HCT116 (cell line): ENCODE data around the gene TAS1R1. TPM values are rescaled to one million over a fixed set of nuclear protein-coding genes. Genes with fewer than 3 reads are reported as not detected.

ENCODE experiments used
- ATAC-seq: fragments of 200-7000 bp; cut with Tn5 transposase; 2 replicates; pipeline ENCODE4 v1.9.1; 2020; ENCODE audit warnings: mild to moderate bottlenecking, moderate library complexity
- BruUV-seq: library from RNA; stranded (reverse); fragments of 400-500 nt; replicated peaks from 2 replicates; lab custom pipeline; 2021; lab: Mats Ljungman, UMichigan
- CTCF ChIA-PET: fragments of 300-600 bp; sonication (Branson Sonifier 250); formaldehyde crosslinking; loops from one replicate; lab custom pipeline; 2021; ENCODE audit warnings: antibody characterized with exemption; lab: Charles Lee
- POLR2A ChIA-PET: fragments of 300-600, 350-600 bp; sonication (Branson Sonifier 250); formaldehyde crosslinking; loops from one replicate; lab custom pipeline; 2021; ENCODE audit warnings: antibody characterized with exemption; lab: Charles Lee
- RAD21 ChIA-PET, 2 experiments: fragments of 300-600 bp; sonication (Branson Sonifier 250); formaldehyde crosslinking; loops; one replicate each; lab custom pipeline; 2023; ENCODE audit warnings: low total read pairs in 2 of 2; ENCODE audit not compliant: uncharacterized antibody in 2 of 2, unreplicated experiment in 2 of 2, low non-redundant PET in 1 of 2; lab: Charles Lee
- DNase-seq: peaks from one replicate; pipeline ENCODE4 v3.0.0-alpha.2; 2010; ENCODE audit warnings: low read depth, low spot score
- H2AFZ ChIP-seq: fragments of 200-600 bp; shearing (Covaris generic), sonication (generic); 2 replicates; pipeline ENCODE4 v1.6.1; 2017; ENCODE audit warnings: low read depth, mixed run types, mixed read lengths, antibody characterized with exemption, low read length; ENCODE audit not compliant: poor library complexity, severe bottlenecking
- H3K27ac ChIP-seq: 2 replicates; pipeline ENCODE4 v1.5.1; 2012; ENCODE audit warnings: low read depth, low read length
- H3K27me3 ChIP-seq: fragments of 200-600 bp; sonication (generic); 2 replicates; pipeline ENCODE4 v1.6.1; 2016; ENCODE audit warnings: mixed run types, low read length, mixed read lengths; ENCODE audit not compliant: insufficient read depth
- H3K36me3 ChIP-seq, 2 experiments: fragments of 200-500 bp in 1 of 2; fragments of 200-600 bp in 1 of 2; sonication (Bioruptor generic) in 1 of 2; sonication (generic) in 1 of 2; 2 replicates each; pipeline versions ENCODE4 v1.5.1 to v1.6.1; 2014 to 2016; ENCODE audit warnings: low read length in 2 of 2, inconsistent platforms in 1 of 2, mixed read lengths in 1 of 2, mixed run types in 1 of 2; ENCODE audit not compliant: insufficient read depth in 2 of 2, control insufficient read depth in 1 of 2
- H3K4me1 ChIP-seq, 2 experiments: fragments of 200-600 bp in 1 of 2; sonication (generic) in 1 of 2; 2 replicates each; pipeline versions ENCODE4 v1.5.1 to v1.6.1; 2012 to 2017; ENCODE audit warnings: low read length in 2 of 2, inconsistent platforms in 1 of 2, mild to moderate bottlenecking in 1 of 2, mixed read lengths in 1 of 2, mixed run types in 1 of 2, moderate library complexity in 1 of 2; ENCODE audit not compliant: insufficient read depth in 2 of 2, control insufficient read depth in 1 of 2
- H3K4me2 ChIP-seq: fragments of 200-600 bp; sonication (generic); 2 replicates; pipeline ENCODE4 v1.6.1; 2017; ENCODE audit warnings: mixed run types, low read length, mixed read lengths
- H3K4me3 ChIP-seq, 2 experiments: fragments of 200-600 bp in 1 of 2; sonication (generic) in 1 of 2; replicated peaks in 1 of 2; 2 replicates each; pipeline ENCODE4 v1.5.1; 2011 to 2016; ENCODE audit warnings: low read length in 2 of 2, control low read depth in 1 of 2, low read depth in 1 of 2, mild to moderate bottlenecking in 1 of 2, mixed read lengths in 1 of 2, mixed run types in 1 of 2
- H3K79me2 ChIP-seq: fragments of 200-600 bp; sonication (generic); 2 replicates; pipeline ENCODE4 v1.6.1; 2017; ENCODE audit warnings: mild to moderate bottlenecking, mixed run types, low read length, moderate library complexity, mixed read lengths; ENCODE audit not compliant: insufficient read depth
- H3K9ac ChIP-seq: fragments of 200-600 bp; sonication (generic); 2 replicates; pipeline ENCODE4 v1.6.1; 2016; ENCODE audit warnings: low read length, mixed read lengths
- H3K9me2 ChIP-seq: fragments of 200-600 bp; sonication (generic), shearing (Covaris generic); 2 replicates; pipeline ENCODE4 v1.6.1; 2017; ENCODE audit warnings: mixed run types, mild to moderate bottlenecking, moderate library complexity; ENCODE audit not compliant: insufficient read depth
- H3K9me3 ChIP-seq, 2 experiments: fragments of 200-500 bp in 1 of 2; fragments of 200-600 bp in 1 of 2; sonication (Bioruptor generic) in 1 of 2; sonication (generic) in 1 of 2; 2 replicates each; pipeline ENCODE4 v1.6.1; 2014 to 2017; ENCODE audit warnings: low read length in 2 of 2, mixed read lengths in 2 of 2, inconsistent platforms in 1 of 2, low read depth in 1 of 2, mild to moderate bottlenecking in 1 of 2, mixed run types in 1 of 2, moderate library complexity in 1 of 2; ENCODE audit not compliant: control insufficient read depth in 1 of 2, insufficient read depth in 1 of 2
- H4K20me1 ChIP-seq: fragments of 200-600 bp; sonication (generic), shearing (Covaris generic); 2 replicates; pipeline ENCODE4 v1.6.1; 2017; ENCODE audit warnings: mixed run types, mild to moderate bottlenecking, moderate library complexity; ENCODE audit not compliant: insufficient read depth
- CBX3 ChIP-seq: IDR thresholded peaks from 2 replicates; pipeline ENCODE4 v1.6.1; 2012; ENCODE audit warnings: low read depth
- EGR1 ChIP-seq: IDR thresholded peaks from 2 replicates; pipeline ENCODE4 v1.6.1; 2012; ENCODE audit warnings: low read depth
- EZH2phosphoT487 ChIP-seq: fragments of 200-600 bp; IDR thresholded peaks from 2 replicates; pipeline ENCODE4 v1.6.1; 2018; ENCODE audit warnings: antibody characterized with exemption, borderline replicate concordance
- JUND ChIP-seq: IDR thresholded peaks from 2 replicates; pipeline ENCODE4 v1.6.1; 2012
- POLR2AphosphoS5 ChIP-seq: IDR thresholded peaks from 2 replicates; pipeline ENCODE4 v1.6.1; 2011; ENCODE audit warnings: mild to moderate bottlenecking, low read depth, low read length, moderate library complexity
- TCF7L2 ChIP-seq: IDR thresholded peaks from 2 replicates; pipeline ENCODE4 v1.7.0; 2011; ENCODE audit warnings: borderline replicate concordance, inconsistent platforms; ENCODE audit not compliant: insufficient read depth, insufficient read length; ENCODE audit errors: extremely low read depth
- ZFX ChIP-seq: fragments of 450-650 bp; IDR thresholded peaks from 2 replicates; pipeline ENCODE4 v1.6.1; 2017
- intact Hi-C: fragments of 100-400 bp; cut with micrococcal nuclease; formaldehyde crosslinking; loops from 2 replicates; pipeline ENCODE4 v1.10.0; 2022
- total RNA-seq: library from RNA; stranded (reverse); gene quantifications from one replicate; pipeline ENCODE4 v1.2.1, GENCODE V29; 2021; ENCODE audit not compliant: unreplicated experiment
- TF ChIP-seq, protein P1 (sequence below), 3 experiments: fragments of 200-600 bp in 1 of 3; sonication (generic) in 1 of 3; IDR thresholded peaks in 2 of 3; conservative IDR thresholded peaks in 1 of 3; 2 replicates each; pipeline ENCODE4 v1.5.1; 2012 to 2017; ENCODE audit warnings: low read depth in 2 of 3, low read length in 2 of 3, antibody characterized with exemption in 1 of 3, borderline replicate concordance in 1 of 3, control low read depth in 1 of 3, mild to moderate bottlenecking in 1 of 3, mixed read lengths in 1 of 3, mixed run types in 1 of 3, moderate library complexity in 1 of 3; ENCODE audit not compliant: insufficient read depth in 1 of 3
- TF ChIP-seq, protein P2 (sequence below): IDR thresholded peaks from 2 replicates; pipeline ENCODE4 v1.6.1; 2012
- TF ChIP-seq, protein P3 (sequence below): IDR thresholded peaks from 2 replicates; pipeline ENCODE4 v1.6.1; 2012; ENCODE audit warnings: low read depth

TAS1R1 gene
- total RNA-seq, 1 experiment from 2014 or later, result not detected

- RAD21 ChIA-PET, result no interaction called here
- Histone ChIP-seq H3K4me3 (no peak overlapping the region), H4K20me1 (peaks cover 3% of the 10 kb centered on the region; the same call in 1 of the 2 replicates), H3K4me2 (no peak overlapping the region), H3K9me3 (no peaks in the 10 kb centered on the region), H3K36me3 (peaks cover 15 to 45% of the 10 kb centered on the region in 2 experiments), H3K4me1 (no peaks in the 10 kb centered on the region), H3K27me3 (no peaks in the 10 kb centered on the region), H3K27ac (no peak overlapping the region), H2AFZ (no peak overlapping the region), H3K79me2 (peaks cover 51% of the 10 kb centered on the region), H3K9me2 (no peaks in the 10 kb centered on the region), H3K9ac (no peak overlapping the region)
- ATAC-seq, result no peak
- intact Hi-C loops, result no loop called here
- no peak for DNase-seq
- CTCF ChIA-PET, result interaction anchor here (1.5 kb wide), 1 partner anchor 13 kb away, joined by 6 read pairs; no protein-coding TSS in a partner anchor
- no TSS peak for BruUV-seq
- POLR2A ChIA-PET, result no interaction called here
- TF ChIP-seq POLR2AphosphoS5 (no peak), JUND (no peak), EGR1 (no peak), ZFX (no peak), EZH2phosphoT487 (no peak), TCF7L2 (no peak), CBX3 (no peak)
- TF ChIP-seq, protein P1, sequence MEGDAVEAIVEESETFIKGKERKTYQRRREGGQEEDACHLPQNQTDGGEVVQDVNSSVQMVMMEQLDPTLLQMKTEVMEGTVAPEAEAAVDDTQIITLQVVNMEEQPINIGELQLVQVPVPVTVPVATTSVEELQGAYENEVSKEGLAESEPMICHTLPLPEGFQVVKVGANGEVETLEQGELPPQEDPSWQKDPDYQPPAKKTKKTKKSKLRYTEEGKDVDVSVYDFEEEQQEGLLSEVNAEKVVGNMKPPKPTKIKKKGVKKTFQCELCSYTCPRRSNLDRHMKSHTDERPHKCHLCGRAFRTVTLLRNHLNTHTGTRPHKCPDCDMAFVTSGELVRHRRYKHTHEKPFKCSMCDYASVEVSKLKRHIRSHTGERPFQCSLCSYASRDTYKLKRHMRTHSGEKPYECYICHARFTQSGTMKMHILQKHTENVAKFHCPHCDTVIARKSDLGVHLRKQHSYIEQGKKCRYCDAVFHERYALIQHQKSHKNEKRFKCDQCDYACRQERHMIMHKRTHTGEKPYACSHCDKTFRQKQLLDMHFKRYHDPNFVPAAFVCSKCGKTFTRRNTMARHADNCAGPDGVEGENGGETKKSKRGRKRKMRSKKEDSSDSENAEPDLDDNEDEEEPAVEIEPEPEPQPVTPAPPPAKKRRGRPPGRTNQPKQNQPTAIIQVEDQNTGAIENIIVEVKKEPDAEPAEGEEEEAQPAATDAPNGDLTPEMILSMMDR (IDR thresholded peaks at IDR 0.05 in 2 of 3, conservative IDR thresholded peaks at IDR 0.05 in 1 of 3; ENCODE audit: borderline replicate concordance in 1 of 3, insufficient read depth in 1 of 3, low read depth in 2 of 3, low read length in 2 of 3), result no peak
- TF ChIP-seq, protein P2, sequence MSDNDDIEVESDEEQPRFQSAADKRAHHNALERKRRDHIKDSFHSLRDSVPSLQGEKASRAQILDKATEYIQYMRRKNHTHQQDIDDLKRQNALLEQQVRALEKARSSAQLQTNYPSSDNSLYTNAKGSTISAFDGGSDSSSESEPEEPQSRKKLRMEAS, result no peak
- TF ChIP-seq, protein P3, sequence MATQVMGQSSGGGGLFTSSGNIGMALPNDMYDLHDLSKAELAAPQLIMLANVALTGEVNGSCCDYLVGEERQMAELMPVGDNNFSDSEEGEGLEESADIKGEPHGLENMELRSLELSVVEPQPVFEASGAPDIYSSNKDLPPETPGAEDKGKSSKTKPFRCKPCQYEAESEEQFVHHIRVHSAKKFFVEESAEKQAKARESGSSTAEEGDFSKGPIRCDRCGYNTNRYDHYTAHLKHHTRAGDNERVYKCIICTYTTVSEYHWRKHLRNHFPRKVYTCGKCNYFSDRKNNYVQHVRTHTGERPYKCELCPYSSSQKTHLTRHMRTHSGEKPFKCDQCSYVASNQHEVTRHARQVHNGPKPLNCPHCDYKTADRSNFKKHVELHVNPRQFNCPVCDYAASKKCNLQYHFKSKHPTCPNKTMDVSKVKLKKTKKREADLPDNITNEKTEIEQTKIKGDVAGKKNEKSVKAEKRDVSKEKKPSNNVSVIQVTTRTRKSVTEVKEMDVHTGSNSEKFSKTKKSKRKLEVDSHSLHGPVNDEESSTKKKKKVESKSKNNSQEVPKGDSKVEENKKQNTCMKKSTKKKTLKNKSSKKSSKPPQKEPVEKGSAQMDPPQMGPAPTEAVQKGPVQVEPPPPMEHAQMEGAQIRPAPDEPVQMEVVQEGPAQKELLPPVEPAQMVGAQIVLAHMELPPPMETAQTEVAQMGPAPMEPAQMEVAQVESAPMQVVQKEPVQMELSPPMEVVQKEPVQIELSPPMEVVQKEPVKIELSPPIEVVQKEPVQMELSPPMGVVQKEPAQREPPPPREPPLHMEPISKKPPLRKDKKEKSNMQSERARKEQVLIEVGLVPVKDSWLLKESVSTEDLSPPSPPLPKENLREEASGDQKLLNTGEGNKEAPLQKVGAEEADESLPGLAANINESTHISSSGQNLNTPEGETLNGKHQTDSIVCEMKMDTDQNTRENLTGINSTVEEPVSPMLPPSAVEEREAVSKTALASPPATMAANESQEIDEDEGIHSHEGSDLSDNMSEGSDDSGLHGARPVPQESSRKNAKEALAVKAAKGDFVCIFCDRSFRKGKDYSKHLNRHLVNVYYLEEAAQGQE, result no peak
These were observed 18.8 kb upstream of the TAS1R1 start for GRCh38 chr1:6536291-6536690.
